Omental fat pad (tissue), 4 donors: ENCODE results near the gene DHX38. TPM values are rescaled to one million over a fixed set of nuclear protein-coding genes. Genes with fewer than 3 reads are reported as not detected.
"Not testable (repeated sequence)": the region's sequence is repeated elsewhere in the genome, so short reads cannot be mapped to it uniquely, and the experiment has no call there.

Experiments used
- ATAC-seq: fragments of 150-250 bp; one replicate; pipeline ENCODE4 v1.9.1; 2016; ENCODE audit warnings: mild to moderate bottlenecking, moderate library complexity; ENCODE audit not compliant: low FRiP score
- DNase-seq: peaks from one replicate; pipeline ENCODE4 v3.0.0-alpha.2; 2019; ENCODE audit warnings: low spot score
- CTCF ChIP-seq, 3 donors: fragments of 450-650 bp; IDR thresholded peaks; one replicate each; pipeline ENCODE4 v1.5.1; 2016 to 2017; ENCODE audit warnings: antibody characterized with exemption in 3 of 3, mild to moderate bottlenecking in 3 of 3, moderate library complexity in 2 of 3
- total RNA-seq, 4 donors: library from RNA; depleted of rRNA; stranded (reverse); fragments of >200 nt; gene quantifications; one replicate each; pipeline ENCODE4 v1.1.0, GENCODE V29; 2016

The DHX38 gene
- total RNA-seq, result 10 to 100 TPM; 39.8 to 79.5 (median 56.5) TPM

DNA sequence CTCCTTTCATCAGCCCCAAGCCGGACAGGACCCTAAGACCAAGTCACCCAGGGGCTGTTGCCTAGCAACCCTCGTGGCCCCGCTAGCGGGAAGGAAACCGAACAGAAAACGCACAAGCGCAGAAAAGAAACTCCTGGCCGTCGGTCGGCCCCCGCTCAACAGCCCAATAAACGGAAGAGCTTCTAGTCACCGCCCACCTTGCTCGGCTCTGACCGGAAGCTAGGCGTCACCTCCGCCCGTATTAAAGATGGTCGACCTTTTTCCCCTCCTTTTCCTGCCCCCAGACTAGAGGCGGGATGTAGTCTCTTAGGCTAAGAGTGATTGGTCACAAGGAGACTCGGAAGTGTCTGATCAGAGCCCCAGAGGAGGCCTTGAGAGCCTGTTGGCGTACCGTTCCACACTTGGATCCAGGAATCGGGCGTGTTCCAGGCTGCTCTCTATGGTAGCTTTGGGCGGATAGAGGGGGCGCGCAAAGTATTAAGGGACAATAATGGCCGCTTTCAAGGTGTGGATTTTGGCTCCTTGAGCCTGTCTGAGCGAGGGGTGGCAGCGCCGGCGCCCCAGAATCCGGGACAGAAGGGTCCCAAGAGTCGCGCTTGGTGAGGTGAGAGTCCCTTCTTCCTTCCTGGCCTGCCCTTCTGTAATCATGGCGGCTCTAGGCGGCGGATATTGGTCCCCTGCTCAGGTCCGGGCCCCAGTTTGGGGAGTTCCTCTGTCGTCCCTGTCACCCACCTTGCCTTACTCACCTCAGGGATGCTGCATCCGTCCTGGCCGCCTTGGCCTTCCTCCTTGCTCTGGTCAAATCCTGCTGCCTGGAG is at the start of gene DHX38, which contains the start of gene TXNL4B:
Gene DHX38 (plus strand): TSS at position 400 of the 818 bp plus-strand sequence. CDS start 2,311 bp downstream, outside the sequence.
Gene TXNL4B (minus strand): TSS at position 173 of the 818 bp plus-strand sequence. CDS start 2,871 bp downstream, outside the sequence.
- TF ChIP-seq CTCF (IDR thresholded peaks at IDR 0.05), result no peak
- ATAC-seq (peak; percentile 99), DNase-seq (peak; percentile 78)

DNA sequence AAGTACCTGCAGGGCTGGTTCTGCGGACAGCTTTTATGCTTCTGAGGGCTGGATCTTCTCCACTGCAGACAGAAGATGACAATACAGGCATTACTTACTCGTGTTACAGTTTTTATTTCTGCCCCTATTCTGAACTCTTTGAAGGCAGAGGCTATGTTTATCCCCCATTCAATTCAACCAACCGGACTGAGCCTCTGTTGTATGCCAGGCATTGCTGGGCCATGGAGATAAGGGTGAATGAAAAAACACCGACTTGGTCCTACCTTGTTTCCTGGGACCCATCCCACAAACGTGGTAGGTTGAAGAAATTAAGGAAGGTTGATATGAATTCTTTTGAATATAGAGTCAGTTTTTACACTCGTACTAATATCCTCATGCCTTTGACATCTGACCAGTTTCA is 49.4 kb upstream of the DHX38 start:
- DNase-seq, result no peak
- no peak for ATAC-seq
- TF ChIP-seq CTCF (IDR thresholded peaks at IDR 0.05), result no peak

- DNase-seq (no peak), ATAC-seq (no peak)
- no peak for TF ChIP-seq CTCF (IDR thresholded peaks at IDR 0.05)
Observed at GRCh38 chr16:72044825-72045359, 48.8 kb upstream of the DHX38 start.

GRCh38 chr16:72049110-72049509 is 44.5 kb upstream of the DHX38 start:
- ATAC-seq, result no peak
- no peak for TF ChIP-seq CTCF (IDR thresholded peaks at IDR 0.05)
- no peak for DNase-seq

- TF ChIP-seq CTCF (IDR thresholded peaks at IDR 0.05), result no peak
- ATAC-seq, result peak; percentile 56
- DNase-seq, result no peak
Observed at GRCh38 chr16:72050769-72051464, 42.7 kb upstream of the DHX38 start.

DNA sequence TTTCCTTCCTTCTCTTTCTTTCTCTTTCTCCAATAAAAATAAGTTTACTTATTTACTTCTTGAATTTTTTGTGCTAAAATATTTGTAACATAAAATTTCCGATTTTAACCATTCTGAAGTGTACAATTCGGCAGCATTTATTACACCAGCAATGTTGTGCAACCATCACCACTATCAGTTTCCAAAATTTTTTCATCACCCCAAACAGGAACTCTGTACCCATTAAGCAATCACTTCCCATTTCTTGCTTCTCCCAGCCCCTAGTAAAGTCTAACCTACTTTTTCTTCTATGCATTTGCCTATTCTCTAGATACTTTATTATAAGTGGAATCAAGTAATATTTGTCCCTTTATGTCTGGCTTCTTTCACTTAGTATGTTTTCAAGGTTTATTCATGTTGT is 41.8 kb upstream of the DHX38 start:
- ATAC-seq (no peak), DNase-seq (no peak)
- TF ChIP-seq CTCF (IDR thresholded peaks at IDR 0.05), result no peak

GRCh38 chr16:72054254-72054847 is 39.3 kb upstream of the DHX38 start, which contains the start of gene HP:
TSS of gene HP (plus strand) at chr16:72054505. CDS start at chr16:72054653, 148 bp downstream.
- not testable (repeated sequence) for DNase-seq
- ATAC-seq, result peak; percentile 78
